HEK293T (cell line): ENCODE data around the gene PILRA.

Source experiments
- CTCF ChIA-PET: fragments of 350-600 bp; formaldehyde crosslinking; extraction: SDS; loops from one replicate; lab custom pipeline; 2021; ENCODE audit warnings: antibody characterized with exemption, inconsistent platforms; lab: Yijun Ruan, JAX
- POLR2A ChIA-PET: fragments of 350-600 bp; formaldehyde crosslinking; extraction: SDS; loops from one replicate; lab custom pipeline; 2020; ENCODE audit warnings: antibody characterized with exemption, inconsistent platforms; lab: Yijun Ruan, JAX
- DNase-seq: peaks from one replicate; pipeline ENCODE4 v3.0.0; 2012; ENCODE audit warnings: mixed read lengths; ENCODE audit errors: extremely low spot score
- ARNT ChIP-seq: fragments of 450-650 bp; IDR thresholded peaks from 2 replicates; pipeline ENCODE4 v1.6.1; 2017; ENCODE audit warnings: mild to moderate bottlenecking
- BHLHE40 ChIP-seq: fragments of 450-650 bp; IDR thresholded peaks from 2 replicates; pipeline ENCODE4 v1.6.1; 2016; ENCODE audit warnings: mild to moderate bottlenecking, moderate library complexity, borderline replicate concordance
- CTBP1 ChIP-seq: fragments of 450-650 bp; IDR thresholded peaks from 2 replicates; pipeline ENCODE4 v1.6.1; 2016; ENCODE audit warnings: borderline replicate concordance
- ELF4 ChIP-seq: fragments of 450-650 bp; IDR thresholded peaks from 2 replicates; pipeline ENCODE4 v1.6.1; 2017; ENCODE audit warnings: antibody characterized with exemption
- FOXA1 ChIP-seq: fragments of 450-650 bp; IDR thresholded peaks from 2 replicates; pipeline ENCODE4 v1.6.1; 2016; ENCODE audit warnings: mild to moderate bottlenecking
- FOXK2 ChIP-seq: fragments of 450-650 bp; IDR thresholded peaks from 2 replicates; pipeline ENCODE4 v1.6.1; 2016; ENCODE audit warnings: mild to moderate bottlenecking
- FOXM1 ChIP-seq: fragments of 450-650 bp; IDR thresholded peaks from 2 replicates; pipeline ENCODE4 v1.6.1; 2017; ENCODE audit warnings: mild to moderate bottlenecking, borderline replicate concordance
- HDGF ChIP-seq: fragments of 450-650 bp; IDR thresholded peaks from 2 replicates; pipeline ENCODE4 v1.6.1; 2017; ENCODE audit warnings: antibody characterized with exemption, borderline replicate concordance
- L3MBTL2 ChIP-seq: fragments of 450-650 bp; conservative IDR thresholded peaks from 2 replicates; pipeline ENCODE4 v1.6.1; 2016; ENCODE audit warnings: mild to moderate bottlenecking
- LEF1 ChIP-seq: fragments of 450-650 bp; IDR thresholded peaks from 2 replicates; pipeline ENCODE4 v1.6.1; 2017; ENCODE audit warnings: mild to moderate bottlenecking, borderline replicate concordance
- NFRKB ChIP-seq: fragments of 450-650 bp; IDR thresholded peaks from 2 replicates; pipeline ENCODE4 v1.6.1; 2016; ENCODE audit warnings: mild to moderate bottlenecking, moderate library complexity
- PKNOX1 ChIP-seq: fragments of 450-650 bp; IDR thresholded peaks from 2 replicates; pipeline ENCODE4 v1.6.1; 2016
- SP1 ChIP-seq: fragments of 450-650 bp; IDR thresholded peaks from 2 replicates; pipeline ENCODE4 v1.6.1; 2017
- SUZ12 ChIP-seq: fragments of 450-650 bp; IDR thresholded peaks from 2 replicates; pipeline ENCODE4 v1.6.1; 2016; ENCODE audit warnings: mild to moderate bottlenecking
- TARDBP ChIP-seq: fragments of 450-650 bp; IDR thresholded peaks from 2 replicates; pipeline ENCODE4 v1.6.1; 2016
- ZNF384 ChIP-seq: fragments of 450-650 bp; IDR thresholded peaks from 2 replicates; pipeline ENCODE4 v1.6.1; 2016

PILRA gene

GRCh38 chr7:100432053-100432452 lies 58.8 kb downstream of the PILRA start:
- ChIA-PET POLR2A (interaction anchor here (1.6 kb wide), 1 partner anchor 22 kb away, joined by 3 read pairs; no protein-coding TSS in a partner anchor), CTCF (no interaction called here)

GRCh38 chr7:100432621-100433275 lies 59.5 kb downstream of the PILRA start:
- no peak for TF ChIP-seq PKNOX1
- no peak for TF ChIP-seq BHLHE40
- no peak for TF ChIP-seq L3MBTL2
- TF ChIP-seq LEF1: no peak
- TF ChIP-seq ARNT: no peak
- no peak for TF ChIP-seq NFRKB
- TF ChIP-seq HDGF: no peak
- no peak for TF ChIP-seq CTBP1
- no peak for TF ChIP-seq TARDBP
- DNase-seq: no peak
- ChIA-PET CTCF (no interaction called here), POLR2A (interaction anchor here (1.6 to 2.0 kb wide), 2 partner anchors 10 to 22 kb away, joined by 3 to 7 read pairs; no protein-coding TSS in a partner anchor)

More at GRCh38 chr7:100432053-100432452, 58.8 kb downstream of the PILRA start:
- TF ChIP-seq SP1 (no peak), SUZ12 (no peak), L3MBTL2 (no peak), CTBP1 (no peak), FOXK2 (no peak), TARDBP (no peak), NFRKB (no peak)
- DNase-seq: no peak

- TF ChIP-seq FOXA1 (no peak), ELF4 (no peak), SP1 (no peak), BHLHE40 (no peak), CTBP1 (no peak), ZNF384 (no peak), TARDBP (no peak), L3MBTL2 (no peak), SUZ12 (no peak), NFRKB (no peak), PKNOX1 (no peak), HDGF (no peak), FOXM1 (no peak), LEF1 (no peak), FOXK2 (no peak), ARNT (no peak)
- DNase-seq: no peak
- ChIA-PET CTCF (no interaction called here), POLR2A (interaction anchor here (1.6 to 2.0 kb wide), 3 partner anchors 10 to 21 kb away, joined by 3 to 7 read pairs (median 5); no protein-coding TSS in a partner anchor)
These were observed 59.9 kb downstream of the PILRA start for GRCh38 chr7:100433276-100433591.

- ChIA-PET CTCF (no interaction called here), POLR2A (interaction anchor here (1.6 to 3.5 kb wide), 4 partner anchors 9 to 21 kb away, joined by 3 to 28 read pairs (median 6); no protein-coding TSS in a partner anchor)
- TF ChIP-seq FOXK2 (no peak), SUZ12 (no peak), CTBP1 (no peak), SP1 (no peak), TARDBP (no peak), BHLHE40 (no peak), ARNT (no peak), FOXA1 (no peak), FOXM1 (no peak), ELF4 (no peak), HDGF (no peak)
- no peak for DNase-seq
These were observed 60.5 kb downstream of the PILRA start for GRCh38 chr7:100433592-100434296.

GRCh38 chr7:100434297-100435144 lies 61.2 kb downstream of the PILRA start:
- ChIA-PET CTCF (interaction anchor here (1.3 kb wide), 1 partner anchor 10 kb away, joined by 4 read pairs; no protein-coding TSS in a partner anchor), POLR2A (interaction anchor here (0.8 to 3.5 kb wide), 4 partner anchors 9 to 16 kb away, joined by 3 to 28 read pairs (median 6); no protein-coding TSS in a partner anchor)
- TF ChIP-seq ZNF384 (no peak), FOXA1 (no peak), SP1 (no peak), FOXM1 (no peak), TARDBP (no peak), ARNT (no peak), FOXK2 (no peak), PKNOX1 (no peak), ELF4 (no peak), CTBP1 (no peak), L3MBTL2 (no peak), LEF1 (no peak), BHLHE40 (no peak), NFRKB (no peak), HDGF (no peak), SUZ12 (no peak)
- DNase-seq: no peak
